DOHH2 (cell line): ENCODE data around the gene SMYD1.

Source experiments
- H3F3A ChIP-seq: fragments of 200-600 bp; sonication (generic), shearing (Covaris generic); 2 replicates; pipeline ENCODE4 v1.6.0; 2016; ENCODE audit warnings: antibody characterized with exemption, mild to moderate bottlenecking; ENCODE audit not compliant: control insufficient read depth, insufficient read depth
- H3K27ac ChIP-seq: fragments of 200-600 bp; sonication (generic); 2 replicates; pipeline ENCODE4 v1.5.1; 2014; ENCODE audit warnings: low read depth, mild to moderate bottlenecking, low read length, moderate library complexity
- H3K27me3 ChIP-seq: fragments of 200-600 bp; sonication (generic); 2 replicates; pipeline ENCODE4 v1.6.1; 2014; ENCODE audit warnings: mild to moderate bottlenecking, low read length, mixed read lengths; ENCODE audit not compliant: control insufficient read depth
- H3K36me3 ChIP-seq: fragments of 200-600 bp; sonication (generic); 2 replicates; pipeline ENCODE4 v1.6.1; 2014; ENCODE audit warnings: mild to moderate bottlenecking, low read length, moderate library complexity, mixed read lengths; ENCODE audit not compliant: control insufficient read depth
- H3K4me1 ChIP-seq: fragments of 200-600 bp; sonication (generic); 2 replicates; pipeline ENCODE4 v1.6.1; 2014; ENCODE audit warnings: mild to moderate bottlenecking, low read length, mixed read lengths; ENCODE audit not compliant: control insufficient read depth
- H3K4me2 ChIP-seq: fragments of 200-600 bp; sonication (generic); 2 replicates; pipeline ENCODE4 v1.6.0; 2014; ENCODE audit warnings: mild to moderate bottlenecking, low read length, moderate library complexity
- H3K4me3 ChIP-seq: fragments of 200-600 bp; sonication (generic); 2 replicates; pipeline ENCODE4 v1.5.1; 2014; ENCODE audit warnings: mild to moderate bottlenecking, low read length, mixed read lengths
- H3K79me2 ChIP-seq: fragments of 200-600 bp; sonication (generic); 2 replicates; pipeline ENCODE4 v1.6.1; 2014; ENCODE audit warnings: mild to moderate bottlenecking, low read length, mixed read lengths; ENCODE audit not compliant: control insufficient read depth
- H3K9me2 ChIP-seq: fragments of 200-600 bp; sonication (generic); replicated peaks from 2 replicates; pipeline ENCODE4 v1.6.1; 2014; ENCODE audit warnings: mild to moderate bottlenecking, low read length, mixed read lengths; ENCODE audit not compliant: control insufficient read depth
- H3K9me3 ChIP-seq: fragments of 200-600 bp; sonication (generic); 2 replicates; pipeline ENCODE4 v1.6.1; 2014; ENCODE audit warnings: antibody characterized with exemption, low read length, mixed read lengths; ENCODE audit not compliant: control insufficient read depth, insufficient read depth
- H4K20me1 ChIP-seq: fragments of 200-600 bp; sonication (generic); 2 replicates; pipeline ENCODE4 v1.6.0; 2014; ENCODE audit warnings: low read depth, mild to moderate bottlenecking, antibody characterized with exemption, low read length, moderate library complexity; ENCODE audit not compliant: control insufficient read depth, insufficient read depth
- CTCF ChIP-seq: fragments of 200-600 bp; sonication (generic); IDR thresholded peaks from one replicate; pipeline ENCODE4 v1.5.1; 2014; ENCODE audit warnings: antibody characterized with exemption, mild to moderate bottlenecking, low read depth, low read length; ENCODE audit not compliant: poor library complexity, severe bottlenecking
- EZH2phosphoT487 ChIP-seq: fragments of 200-600 bp; sonication (generic); IDR thresholded peaks from 2 replicates; pipeline ENCODE4 v1.6.1; 2017; ENCODE audit warnings: borderline replicate concordance, mild to moderate bottlenecking, antibody characterized with exemption, low read length, moderate library complexity, mixed read lengths

The SMYD1 gene

GRCh38 chr2:88159955-88160415 is 92.4 kb downstream of the SMYD1 start:
- Histone ChIP-seq H3K4me3 (no peak overlapping the region), H3K27ac (no peak overlapping the region), H3F3A (no peaks in the 10 kb centered on the region), H3K36me3 (no peaks in the 10 kb centered on the region), H3K4me1 (peaks cover 3% of the 10 kb centered on the region; the same call in 1 of the 2 replicates), H3K4me2 (no peak overlapping the region), H3K9me3 (no peaks in the 10 kb centered on the region), H4K20me1 (no peaks in the 10 kb centered on the region), H3K27me3 (no peaks in the 10 kb centered on the region), H3K9me2 (no peaks in the 10 kb centered on the region), H3K79me2 (no peaks in the 10 kb centered on the region)
- TF ChIP-seq CTCF (peak; percentile 95), EZH2phosphoT487 (no peak)

- H4K20me1 ChIP-seq: no peaks in the 10 kb centered on the region
- H3K27me3 ChIP-seq: no peaks in the 10 kb centered on the region
- no peak overlapping the region for H3K27ac ChIP-seq
- H3K4me2 ChIP-seq: no peak overlapping the region
- H3K36me3 ChIP-seq: no peaks in the 10 kb centered on the region
- no peaks in the 10 kb centered on the region for H3K9me2 ChIP-seq
- TF ChIP-seq EZH2phosphoT487 (no peak), CTCF (no peak)
- no peaks in the 10 kb centered on the region for H3F3A ChIP-seq
- H3K79me2 ChIP-seq: no peaks in the 10 kb centered on the region
- H3K4me1 ChIP-seq: peaks cover 3% of the 10 kb centered on the region; the same call in 1 of the 2 replicates
- H3K4me3 ChIP-seq: no peak overlapping the region
- no peaks in the 10 kb centered on the region for H3K9me3 ChIP-seq
Measured at GRCh38 chr2:88160517-88160916, 92.9 kb downstream of the SMYD1 start.

GRCh38 chr2:88161446-88162244 is 94.0 kb downstream of the SMYD1 start:
- no peak overlapping the region for H3K4me3 ChIP-seq
- TF ChIP-seq CTCF (no peak), EZH2phosphoT487 (no peak)
- no peaks in the 10 kb centered on the region for H3K9me2 ChIP-seq
- H3K4me1 ChIP-seq: peaks cover 3% of the 10 kb centered on the region; the same call in 1 of the 2 replicates
- H3K79me2 ChIP-seq: no peaks in the 10 kb centered on the region
- no peak overlapping the region for H3K4me2 ChIP-seq
- no peaks in the 10 kb centered on the region for H4K20me1 ChIP-seq
- H3K27me3 ChIP-seq: no peaks in the 10 kb centered on the region
- no peak overlapping the region for H3K27ac ChIP-seq
- no peaks in the 10 kb centered on the region for H3K9me3 ChIP-seq
- no peaks in the 10 kb centered on the region for H3F3A ChIP-seq
- no peaks in the 10 kb centered on the region for H3K36me3 ChIP-seq
